SK-N-SH treated with all-trans-retinoic acid at 6 μM for 48 hours (cell line): Measurements from ENCODE around the gene NPAS2.

ENCODE experiments used
- BACH2 ChIP-seq: fragments of 250-450 bp; sonication (Bioruptor Pico); IDR thresholded peaks from 2 replicates; pipeline ENCODE4 v1.9.0; 2021; ENCODE audit warnings: mild to moderate bottlenecking, borderline replicate concordance
- CSRNP3 ChIP-seq: fragments of 250-450 bp; sonication (Bioruptor Pico); IDR thresholded peaks from 2 replicates; pipeline ENCODE4 v1.5.1; 2021; ENCODE audit warnings: mild to moderate bottlenecking, moderate library complexity
- GLIS3 ChIP-seq: fragments of 250-450 bp; sonication (Bioruptor Pico); IDR thresholded peaks from 2 replicates; pipeline ENCODE4 v1.5.0; 2020; ENCODE audit warnings: mild to moderate bottlenecking, moderate library complexity
- PPARA ChIP-seq: fragments of 250-450 bp; sonication (Bioruptor Pico); IDR thresholded peaks from 2 replicates; pipeline ENCODE4 v1.5.0; 2020; ENCODE audit warnings: mild to moderate bottlenecking, borderline replicate concordance
- RARB ChIP-seq: fragments of 250-450 bp; sonication (Bioruptor Pico); IDR thresholded peaks from 2 replicates; pipeline ENCODE4 v1.8.0; 2021; ENCODE audit warnings: mild to moderate bottlenecking, moderate library complexity

- no peak for TF ChIP-seq CSRNP3 (CRISPR knock-in tag)
- TF ChIP-seq PPARA (CRISPR knock-in tag): no peak
- no peak for TF ChIP-seq BACH2
- TF ChIP-seq RARB (CRISPR knock-in tag): no peak
- TF ChIP-seq GLIS3 (CRISPR knock-in tag): no peak
Measured at GRCh38 chr2:101014264-101014857, 194.4 kb downstream of the NPAS2 start.
